Progenitor cell of endocrine pancreas (in vitro differentiated cells): ENCODE data around the gene BMS1. TPM values are rescaled to one million over a fixed set of nuclear protein-coding genes. Genes with fewer than 3 reads are reported as not detected.

ENCODE experiments used
- DNase-seq: peaks from one replicate; pipeline ENCODE4 v3.0.0; 2021; ENCODE audit warnings: low spot score; ENCODE audit not compliant: unreplicated experiment
- H3K27ac Mint-ChIP-seq: 2 replicates; pipeline ENCODE4 v1.8.0; 2021; ENCODE audit warnings: mild to moderate bottlenecking, moderate library complexity, mixed read lengths
- H3K27me3 Mint-ChIP-seq: 2 replicates; pipeline ENCODE4 v1.8.0; 2021; ENCODE audit warnings: mixed read lengths
- H3K36me3 Mint-ChIP-seq: 2 replicates; pipeline ENCODE4 v1.8.0; 2022; ENCODE audit warnings: mixed read lengths; ENCODE audit not compliant: insufficient read depth
- H3K4me1 Mint-ChIP-seq: 2 replicates; pipeline ENCODE4 v1.8.0; 2021; ENCODE audit warnings: low read depth, mixed read lengths
- H3K4me3 Mint-ChIP-seq: 2 replicates; pipeline ENCODE4 v1.8.0; 2021; ENCODE audit warnings: low read depth, mild to moderate bottlenecking, moderate library complexity, mixed read lengths
- H3K9me3 Mint-ChIP-seq: 2 replicates; pipeline ENCODE4 v1.8.0; 2021; ENCODE audit warnings: low read depth, mixed read lengths
- total RNA-seq: library from RNA; stranded (reverse); gene quantifications from 2 replicates; pipeline ENCODE4 v1.2.1, GENCODE V29; 2021
- TF ChIP-seq, protein P1 (sequence below): fragments of 200-600 bp; sonication (generic); IDR thresholded peaks from one replicate; pipeline ENCODE4 v1.5.0; 2021; ENCODE audit warnings: antibody characterized with exemption, mild to moderate bottlenecking; ENCODE audit not compliant: unreplicated experiment

The BMS1 gene
- total RNA-seq, 1 donor from 2014 or later: 22.4 TPM

DNA sequence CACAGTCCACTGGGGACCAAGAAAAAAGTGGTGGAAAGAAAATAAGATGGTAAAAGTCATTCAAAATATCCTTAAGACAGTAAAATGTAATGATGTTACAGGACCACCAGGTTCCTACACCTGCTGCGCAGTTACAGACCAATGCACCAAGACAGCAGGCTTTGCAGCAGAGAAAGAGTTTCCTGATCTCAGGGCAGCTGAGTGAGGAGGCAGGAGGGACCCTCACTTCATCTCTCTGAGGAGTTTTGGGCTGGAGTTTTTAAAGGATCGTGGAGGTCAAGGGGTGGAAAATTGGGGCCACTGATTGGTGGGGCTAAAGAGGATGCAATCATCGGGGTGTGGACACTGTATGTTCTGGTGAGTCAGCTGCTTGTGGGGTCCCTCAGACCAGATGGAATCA is 100.0 kb downstream of the BMS1 start:
- Mint-ChIP-seq H3K4me3 (no peak overlapping the region), H3K4me1 (no peaks in the 10 kb centered on the region), H3K27ac (no peak overlapping the region), H3K27me3 (peaks cover 4% of the 10 kb centered on the region), H3K9me3 (peaks cover 17% of the 10 kb centered on the region), H3K36me3 (no peaks in the 10 kb centered on the region)
- no peak for DNase-seq
- TF ChIP-seq, protein P1, sequence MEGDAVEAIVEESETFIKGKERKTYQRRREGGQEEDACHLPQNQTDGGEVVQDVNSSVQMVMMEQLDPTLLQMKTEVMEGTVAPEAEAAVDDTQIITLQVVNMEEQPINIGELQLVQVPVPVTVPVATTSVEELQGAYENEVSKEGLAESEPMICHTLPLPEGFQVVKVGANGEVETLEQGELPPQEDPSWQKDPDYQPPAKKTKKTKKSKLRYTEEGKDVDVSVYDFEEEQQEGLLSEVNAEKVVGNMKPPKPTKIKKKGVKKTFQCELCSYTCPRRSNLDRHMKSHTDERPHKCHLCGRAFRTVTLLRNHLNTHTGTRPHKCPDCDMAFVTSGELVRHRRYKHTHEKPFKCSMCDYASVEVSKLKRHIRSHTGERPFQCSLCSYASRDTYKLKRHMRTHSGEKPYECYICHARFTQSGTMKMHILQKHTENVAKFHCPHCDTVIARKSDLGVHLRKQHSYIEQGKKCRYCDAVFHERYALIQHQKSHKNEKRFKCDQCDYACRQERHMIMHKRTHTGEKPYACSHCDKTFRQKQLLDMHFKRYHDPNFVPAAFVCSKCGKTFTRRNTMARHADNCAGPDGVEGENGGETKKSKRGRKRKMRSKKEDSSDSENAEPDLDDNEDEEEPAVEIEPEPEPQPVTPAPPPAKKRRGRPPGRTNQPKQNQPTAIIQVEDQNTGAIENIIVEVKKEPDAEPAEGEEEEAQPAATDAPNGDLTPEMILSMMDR: no peak

Other genes starting within 250 kb of the BMS1 start
- gene ZNF33B, start 144.2 kb upstream of the BMS1 start, total RNA-seq: 54.7 and 60.9 TPM in 2 replicates